GM18508 (cell line): ENCODE measurements around the gene PARD3.

ENCODE experiments used
- ATAC-seq: cut with Tn5 transposase; IDR thresholded peaks from one replicate; pipeline ENCODE4 v1.9.1; 2021; ENCODE audit warnings: moderate number of reproducible peaks; ENCODE audit not compliant: insufficient read depth, unreplicated experiment

Gene PARD3

GRCh38 chr10:34222359-34222758 lies 592.7 kb downstream of the PARD3 start:
- ATAC-seq, result no peak

GRCh38 chr10:34219753-34220548 lies 595.1 kb downstream of the PARD3 start:
- no peak for ATAC-seq

- no peak for ATAC-seq
These were observed 597.6 kb downstream of the PARD3 start for GRCh38 chr10:34217524-34217923.

- no peak for ATAC-seq
These were observed 598.6 kb downstream of the PARD3 start for GRCh38 chr10:34216348-34216945.

GRCh38 chr10:34213805-34214197 lies 601.3 kb downstream of the PARD3 start:
- ATAC-seq, result no peak

- no peak for ATAC-seq
These were observed 601.8 kb downstream of the PARD3 start for GRCh38 chr10:34213193-34213804.

- ATAC-seq, result no peak
These were observed 607.8 kb downstream of the PARD3 start for GRCh38 chr10:34207343-34207742.

- no peak for ATAC-seq
These were observed 608.2 kb downstream of the PARD3 start for GRCh38 chr10:34206935-34207268.

GRCh38 chr10:34206078-34206934 lies 608.8 kb downstream of the PARD3 start:
- ATAC-seq, result no peak

GRCh38 chr10:34205452-34205851 lies 609.6 kb downstream of the PARD3 start:
- ATAC-seq, result no peak

GRCh38 chr10:34203966-34204630 lies 611.0 kb downstream of the PARD3 start:
- ATAC-seq, result no peak

- no peak for ATAC-seq
These were observed 614.7 kb downstream of the PARD3 start for GRCh38 chr10:34200355-34200901.

GRCh38 chr10:34198953-34199352 lies 616.1 kb downstream of the PARD3 start:
- ATAC-seq, result no peak

GRCh38 chr10:34196058-34196433 lies 619.0 kb downstream of the PARD3 start:
- ATAC-seq, result no peak

GRCh38 chr10:34195364-34196057 lies 619.6 kb downstream of the PARD3 start:
- no peak for ATAC-seq

- no peak for ATAC-seq
These were observed 621.0 kb downstream of the PARD3 start for GRCh38 chr10:34193931-34194626.

- no peak for ATAC-seq
These were observed 622.5 kb downstream of the PARD3 start for GRCh38 chr10:34192646-34193045.

- no peak for ATAC-seq
These were observed 623.7 kb downstream of the PARD3 start for GRCh38 chr10:34191406-34191805.

GRCh38 chr10:34190580-34190979 lies 624.5 kb downstream of the PARD3 start:
- ATAC-seq, result no peak
